ENCODE measurements around the gene EIF3A.

DNA sequence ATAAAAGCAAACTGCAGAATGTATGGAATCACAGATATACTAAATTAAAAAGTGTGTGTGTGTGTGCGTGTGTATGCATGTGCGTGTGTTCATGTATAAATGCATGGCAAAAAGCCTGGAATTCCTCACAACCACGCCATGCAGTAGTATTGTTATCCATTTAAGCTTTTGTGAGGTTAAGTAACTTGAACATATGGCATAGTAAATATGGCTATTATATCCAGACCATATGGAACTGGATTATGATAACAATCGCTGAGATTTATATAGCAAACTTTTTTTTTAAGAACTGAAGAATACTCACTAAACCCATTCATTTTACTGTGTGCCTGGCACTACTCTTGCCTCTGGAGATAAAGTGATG is 73.4 kb downstream of the EIF3A start:
- TF ChIP-seq, protein P1, sequence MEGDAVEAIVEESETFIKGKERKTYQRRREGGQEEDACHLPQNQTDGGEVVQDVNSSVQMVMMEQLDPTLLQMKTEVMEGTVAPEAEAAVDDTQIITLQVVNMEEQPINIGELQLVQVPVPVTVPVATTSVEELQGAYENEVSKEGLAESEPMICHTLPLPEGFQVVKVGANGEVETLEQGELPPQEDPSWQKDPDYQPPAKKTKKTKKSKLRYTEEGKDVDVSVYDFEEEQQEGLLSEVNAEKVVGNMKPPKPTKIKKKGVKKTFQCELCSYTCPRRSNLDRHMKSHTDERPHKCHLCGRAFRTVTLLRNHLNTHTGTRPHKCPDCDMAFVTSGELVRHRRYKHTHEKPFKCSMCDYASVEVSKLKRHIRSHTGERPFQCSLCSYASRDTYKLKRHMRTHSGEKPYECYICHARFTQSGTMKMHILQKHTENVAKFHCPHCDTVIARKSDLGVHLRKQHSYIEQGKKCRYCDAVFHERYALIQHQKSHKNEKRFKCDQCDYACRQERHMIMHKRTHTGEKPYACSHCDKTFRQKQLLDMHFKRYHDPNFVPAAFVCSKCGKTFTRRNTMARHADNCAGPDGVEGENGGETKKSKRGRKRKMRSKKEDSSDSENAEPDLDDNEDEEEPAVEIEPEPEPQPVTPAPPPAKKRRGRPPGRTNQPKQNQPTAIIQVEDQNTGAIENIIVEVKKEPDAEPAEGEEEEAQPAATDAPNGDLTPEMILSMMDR (IDR thresholded peaks at IDR 0.05) = no peak
- TF ChIP-seq POLR2A (IDR thresholded peaks at IDR 0.05) (no peak), EP300 (IDR thresholded peaks at IDR 0.05) (no peak)

Data from tibial nerve (tissue), 4 donors.